ENCODE results near the gene HTR3C.
"Not testable (repeated sequence)": the region's sequence is repeated elsewhere in the genome, so short reads cannot be mapped to it uniquely, and the experiment has no call there.

Gene HTR3C

GRCh38 chr3:184062637-184063036 is 9.8 kb downstream of the HTR3C start:
- TF ChIP-seq ZFX (IDR thresholded peaks at IDR 0.05; ENCODE audit: borderline replicate concordance): no peak
- no peak for TF ChIP-seq CTCF (IDR thresholded peaks at IDR 0.05)
- no peak overlapping the region for H3K27ac ChIP-seq

- no peak overlapping the region for H3K27ac ChIP-seq
- TF ChIP-seq ZFX (IDR thresholded peaks at IDR 0.05; ENCODE audit: borderline replicate concordance) (no peak), CTCF (IDR thresholded peaks at IDR 0.05) (no peak)
These were observed 13.4 kb downstream of the HTR3C start for GRCh38 chr3:184066211-184066610.

- no peak overlapping the region for H3K27ac ChIP-seq
- no peak for TF ChIP-seq CTCF (IDR thresholded peaks at IDR 0.05)
- no peak for TF ChIP-seq ZFX (IDR thresholded peaks at IDR 0.05; ENCODE audit: borderline replicate concordance)
These were observed 14.8 kb downstream of the HTR3C start for GRCh38 chr3:184067573-184068055.

GRCh38 chr3:184068344-184068743 is 15.5 kb downstream of the HTR3C start:
- no peak overlapping the region for H3K27ac ChIP-seq
- TF ChIP-seq CTCF (IDR thresholded peaks at IDR 0.05) (no peak), ZFX (IDR thresholded peaks at IDR 0.05; ENCODE audit: borderline replicate concordance) (no peak)

GRCh38 chr3:184071142-184071541 is 18.3 kb downstream of the HTR3C start:
- not testable (repeated sequence) for H3K27ac ChIP-seq

GRCh38 chr3:184073621-184074020 is 20.8 kb downstream of the HTR3C start:
- no peak for TF ChIP-seq ZFX (IDR thresholded peaks at IDR 0.05; ENCODE audit: borderline replicate concordance)
- TF ChIP-seq CTCF (IDR thresholded peaks at IDR 0.05): no peak
- H3K27ac ChIP-seq: no peak overlapping the region

GRCh38 chr3:184075901-184076300 is 23.1 kb downstream of the HTR3C start:
- no peak overlapping the region for H3K27ac ChIP-seq
- TF ChIP-seq CTCF (IDR thresholded peaks at IDR 0.05) (no peak), ZFX (IDR thresholded peaks at IDR 0.05; ENCODE audit: borderline replicate concordance) (no peak)

GRCh38 chr3:184077881-184078280 is 25.0 kb downstream of the HTR3C start:
- no peak for TF ChIP-seq CTCF (IDR thresholded peaks at IDR 0.05)
- TF ChIP-seq ZFX (IDR thresholded peaks at IDR 0.05; ENCODE audit: borderline replicate concordance): no peak
- no peak overlapping the region for H3K27ac ChIP-seq

All from 22Rv1 (cell line).